RWPE2 (cell line): ENCODE results near the gene HRG.

ENCODE experiments used
- ATAC-seq: fragments of 200-7000 bp; cut with Tn5 transposase; 3 replicates; pipeline ENCODE4 v1.9.1; 2021; ENCODE audit warnings: low read depth
- DNase-seq: peaks from one replicate; pipeline ENCODE4 v3.0.0-alpha.2; 2020; ENCODE audit warnings: low spot score
- H3K27ac ChIP-seq: fragments of 450-650 bp; 2 replicates; pipeline ENCODE4 v1.5.1; 2017; ENCODE audit warnings: mild to moderate bottlenecking; ENCODE audit not compliant: poor library complexity, severe bottlenecking
- H3K27me3 ChIP-seq: fragments of 250-450 bp; sonication (Bioruptor Pico); 2 replicates; pipeline ENCODE4 v1.5.1; 2021; ENCODE audit warnings: mild to moderate bottlenecking, moderate library complexity; ENCODE audit not compliant: insufficient read depth, poor library complexity, severe bottlenecking
- H3K36me3 ChIP-seq: fragments of 250-450 bp; sonication (Bioruptor Pico); 2 replicates; pipeline ENCODE4 v1.5.1; 2020; ENCODE audit warnings: low read depth, mild to moderate bottlenecking, moderate library complexity
- H3K4me1 ChIP-seq: fragments of 250-450 bp; sonication (Bioruptor Pico); 2 replicates; pipeline ENCODE4 v1.5.1; 2021; ENCODE audit warnings: mild to moderate bottlenecking, moderate library complexity; ENCODE audit not compliant: insufficient read depth, poor library complexity, severe bottlenecking
- H3K4me3 ChIP-seq: fragments of 250-450 bp; sonication (Bioruptor Pico); 2 replicates; pipeline ENCODE4 v1.5.1; 2021; ENCODE audit warnings: mild to moderate bottlenecking, moderate library complexity; ENCODE audit not compliant: severe bottlenecking
- H3K9me3 ChIP-seq: fragments of 250-450 bp; sonication (Bioruptor Pico); 2 replicates; pipeline ENCODE4 v1.5.1; 2021; ENCODE audit warnings: mild to moderate bottlenecking, moderate library complexity; ENCODE audit not compliant: severe bottlenecking
- TF ChIP-seq, protein P1 (sequence below): fragments of 450-650 bp; IDR thresholded peaks from one replicate; pipeline ENCODE4 v1.5.1; 2017; ENCODE audit warnings: mild to moderate bottlenecking, moderate library complexity; ENCODE audit not compliant: poor library complexity, severe bottlenecking

HRG gene

DNA sequence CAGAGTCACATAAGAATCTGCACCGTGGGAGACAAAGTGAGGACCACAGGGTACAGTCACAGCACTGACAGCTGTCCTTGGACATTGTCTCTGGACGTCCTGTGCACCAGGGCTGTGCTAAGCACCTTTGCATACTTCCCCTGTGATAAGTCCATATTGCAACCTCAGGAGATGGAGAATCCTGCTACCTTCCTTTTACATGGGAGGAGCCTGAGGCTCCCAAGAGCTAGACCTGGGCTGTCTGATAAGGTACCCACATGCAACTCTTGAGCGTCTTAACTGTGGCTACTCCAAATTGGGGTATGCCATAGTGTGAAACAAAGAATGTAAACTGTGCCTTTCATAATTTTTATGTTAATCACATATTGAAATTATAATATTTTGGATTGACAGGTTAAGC is 28.1 kb upstream of the HRG start:
- no peak for DNase-seq
- no peaks in the 10 kb centered on the region for H3K9me3 ChIP-seq
- no peaks in the 10 kb centered on the region for H3K36me3 ChIP-seq
- peaks cover 18% of the 10 kb centered on the region for H3K4me1 ChIP-seq
- H3K4me3 ChIP-seq = no peak overlapping the region
- TF ChIP-seq, protein P1, sequence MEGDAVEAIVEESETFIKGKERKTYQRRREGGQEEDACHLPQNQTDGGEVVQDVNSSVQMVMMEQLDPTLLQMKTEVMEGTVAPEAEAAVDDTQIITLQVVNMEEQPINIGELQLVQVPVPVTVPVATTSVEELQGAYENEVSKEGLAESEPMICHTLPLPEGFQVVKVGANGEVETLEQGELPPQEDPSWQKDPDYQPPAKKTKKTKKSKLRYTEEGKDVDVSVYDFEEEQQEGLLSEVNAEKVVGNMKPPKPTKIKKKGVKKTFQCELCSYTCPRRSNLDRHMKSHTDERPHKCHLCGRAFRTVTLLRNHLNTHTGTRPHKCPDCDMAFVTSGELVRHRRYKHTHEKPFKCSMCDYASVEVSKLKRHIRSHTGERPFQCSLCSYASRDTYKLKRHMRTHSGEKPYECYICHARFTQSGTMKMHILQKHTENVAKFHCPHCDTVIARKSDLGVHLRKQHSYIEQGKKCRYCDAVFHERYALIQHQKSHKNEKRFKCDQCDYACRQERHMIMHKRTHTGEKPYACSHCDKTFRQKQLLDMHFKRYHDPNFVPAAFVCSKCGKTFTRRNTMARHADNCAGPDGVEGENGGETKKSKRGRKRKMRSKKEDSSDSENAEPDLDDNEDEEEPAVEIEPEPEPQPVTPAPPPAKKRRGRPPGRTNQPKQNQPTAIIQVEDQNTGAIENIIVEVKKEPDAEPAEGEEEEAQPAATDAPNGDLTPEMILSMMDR = no peak
- H3K27me3 ChIP-seq = no peaks in the 10 kb centered on the region
- H3K27ac ChIP-seq = no peak overlapping the region
- no peak for ATAC-seq

DNA sequence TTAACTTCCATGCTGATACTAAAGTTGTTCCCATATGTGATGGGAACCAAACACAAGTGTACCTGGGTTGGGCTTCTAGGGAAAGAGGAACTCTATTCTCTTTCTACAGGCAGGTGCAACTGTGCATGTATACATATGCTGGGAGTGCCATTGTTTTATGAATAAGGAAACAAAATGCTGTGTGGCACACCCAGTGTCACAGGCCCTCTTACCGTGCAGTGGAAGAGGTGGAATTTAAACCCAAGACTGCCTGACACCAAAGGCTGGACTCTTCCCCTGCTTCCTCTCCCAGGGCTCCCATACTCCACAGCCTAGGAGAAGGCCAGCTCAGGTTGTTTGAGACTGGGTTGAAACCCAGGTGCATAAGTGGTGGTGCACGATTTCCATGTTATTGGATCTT is 27.6 kb upstream of the HRG start:
- H3K9me3 ChIP-seq = no peaks in the 10 kb centered on the region
- TF ChIP-seq, protein P1 = no peak
- no peak for DNase-seq
- H3K27me3 ChIP-seq = no peaks in the 10 kb centered on the region
- ATAC-seq = no peak
- peaks cover 18% of the 10 kb centered on the region for H3K4me1 ChIP-seq
- no peaks in the 10 kb centered on the region for H3K36me3 ChIP-seq
- H3K4me3 ChIP-seq = no peak overlapping the region
- H3K27ac ChIP-seq = no peak overlapping the region

DNA sequence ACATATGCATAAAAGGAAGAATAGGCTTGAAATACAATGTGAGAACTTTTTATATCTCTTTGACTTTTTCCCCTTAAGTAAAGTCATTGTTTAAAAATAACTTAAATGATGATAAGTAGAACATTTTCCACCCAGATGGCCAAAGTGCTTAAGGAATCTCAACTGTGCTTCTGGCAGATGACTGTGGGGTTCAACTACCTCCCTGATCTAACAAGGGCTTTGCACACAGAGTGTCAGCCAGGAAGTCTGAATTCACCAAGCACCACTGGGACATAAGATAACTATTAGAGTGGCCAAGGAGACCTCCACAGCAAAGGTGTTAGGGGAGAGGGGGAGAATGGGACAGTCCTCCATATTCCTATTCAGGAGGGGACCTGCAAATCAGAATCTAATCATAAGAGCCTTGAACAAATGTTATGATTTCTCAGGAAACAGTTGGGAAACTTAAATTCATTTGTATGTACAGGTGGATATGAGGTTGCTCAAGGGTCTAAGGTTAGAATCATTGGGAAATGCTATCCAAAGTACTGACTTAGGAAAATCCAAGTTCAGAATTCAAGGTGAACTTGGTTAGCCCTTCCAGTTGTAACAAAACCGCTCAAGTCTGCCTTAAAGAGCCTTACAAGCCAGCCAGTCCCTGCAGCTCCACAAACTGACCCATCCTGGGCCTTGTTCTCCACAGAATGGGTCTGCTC is 25.9 kb upstream of the HRG start, which contains the start of gene FETUB:
TSS of gene FETUB (plus strand) at position 622 of the 695 bp plus-strand sequence. CDS start at position 684, 62 bp downstream.
- Histone ChIP-seq H3K4me3 (no peak within 1 kb of the TSS), H3K4me1 (peaks cover 20% of the 10 kb centered on the region), H3K9me3 (no peaks in the 10 kb centered on the region), H3K36me3 (no peaks in the 10 kb centered on the region), H3K27ac (peak within 1 kb of the TSS; percentile 48), H3K27me3 (no peaks in the 10 kb centered on the region)
- TF ChIP-seq, protein P1 = no peak
- DNase-seq (no peak), ATAC-seq (peak; percentile 11; the same call in 2 of the 3 replicates)

DNA sequence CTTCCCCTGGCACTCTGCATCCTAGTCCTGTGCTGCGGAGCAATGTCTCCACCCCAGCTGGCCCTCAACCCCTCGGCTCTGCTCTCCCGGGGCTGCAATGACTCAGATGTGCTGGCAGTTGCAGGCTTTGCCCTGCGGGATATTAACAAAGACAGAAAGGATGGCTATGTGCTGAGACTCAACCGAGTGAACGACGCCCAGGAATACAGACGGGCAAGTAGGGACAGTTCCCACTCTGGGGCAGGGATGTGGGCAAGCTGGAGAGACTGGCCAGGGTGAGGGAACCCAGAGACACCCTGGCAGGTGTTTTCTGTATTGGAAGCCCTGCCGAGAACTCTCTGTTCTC is 25.4 kb upstream of the HRG start:
- TF ChIP-seq, protein P1 = no peak
- Histone ChIP-seq H3K4me1 (peaks cover 20% of the 10 kb centered on the region), H3K27ac (peak overlapping the region; percentile 48), H3K27me3 (no peaks in the 10 kb centered on the region), H3K4me3 (no peak overlapping the region), H3K36me3 (no peaks in the 10 kb centered on the region), H3K9me3 (no peaks in the 10 kb centered on the region)
- DNase-seq = peak; percentile 89
- ATAC-seq = peak; percentile 98

DNA sequence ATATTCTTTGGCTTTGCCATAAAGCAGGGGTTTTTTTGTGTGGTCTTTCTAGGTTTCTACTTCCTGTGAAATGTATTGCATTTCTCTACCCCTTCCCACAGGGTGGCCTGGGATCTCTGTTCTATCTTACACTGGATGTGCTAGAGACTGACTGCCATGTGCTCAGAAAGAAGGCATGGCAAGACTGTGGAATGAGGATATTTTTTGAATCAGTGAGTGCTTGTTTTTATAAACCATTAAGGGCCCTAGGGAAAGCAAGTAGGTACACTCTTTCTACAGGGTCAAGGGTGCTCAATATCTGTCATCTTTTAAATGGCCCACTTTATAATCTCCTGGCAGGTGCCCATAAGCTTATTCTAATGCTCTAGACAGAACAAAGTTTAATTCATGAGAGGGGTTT is 24.9 kb upstream of the HRG start:
- peaks cover 20% of the 10 kb centered on the region for H3K4me1 ChIP-seq
- no peak overlapping the region for H3K4me3 ChIP-seq
- H3K27ac ChIP-seq = peak overlapping the region; percentile 48
- DNase-seq = no peak
- no peaks in the 10 kb centered on the region for H3K9me3 ChIP-seq
- no peaks in the 10 kb centered on the region for H3K36me3 ChIP-seq
- TF ChIP-seq, protein P1 = no peak
- peak; percentile 4; the same call in 1 of the 3 replicates for ATAC-seq
- no peaks in the 10 kb centered on the region for H3K27me3 ChIP-seq
